HG03108 (cell line): ENCODE measurements around the gene CDC42EP3.

Experiments used
- ATAC-seq: cut with Tn5 transposase; IDR thresholded peaks from one replicate; pipeline ENCODE4 v1.9.1; 2021; ENCODE audit warnings: moderate library complexity; ENCODE audit not compliant: unreplicated experiment

The CDC42EP3 gene, protein sequence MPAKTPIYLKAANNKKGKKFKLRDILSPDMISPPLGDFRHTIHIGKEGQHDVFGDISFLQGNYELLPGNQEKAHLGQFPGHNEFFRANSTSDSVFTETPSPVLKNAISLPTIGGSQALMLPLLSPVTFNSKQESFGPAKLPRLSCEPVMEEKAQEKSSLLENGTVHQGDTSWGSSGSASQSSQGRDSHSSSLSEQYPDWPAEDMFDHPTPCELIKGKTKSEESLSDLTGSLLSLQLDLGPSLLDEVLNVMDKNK

GRCh38 chr2:37671009-37671815 is at the start of gene CDC42EP3:
CDC42EP3 (minus strand) TSS chr2:37671642; CDS start chr2:37646587, 25,055 bp downstream.
- ATAC-seq, result peak; percentile 37

DNA sequence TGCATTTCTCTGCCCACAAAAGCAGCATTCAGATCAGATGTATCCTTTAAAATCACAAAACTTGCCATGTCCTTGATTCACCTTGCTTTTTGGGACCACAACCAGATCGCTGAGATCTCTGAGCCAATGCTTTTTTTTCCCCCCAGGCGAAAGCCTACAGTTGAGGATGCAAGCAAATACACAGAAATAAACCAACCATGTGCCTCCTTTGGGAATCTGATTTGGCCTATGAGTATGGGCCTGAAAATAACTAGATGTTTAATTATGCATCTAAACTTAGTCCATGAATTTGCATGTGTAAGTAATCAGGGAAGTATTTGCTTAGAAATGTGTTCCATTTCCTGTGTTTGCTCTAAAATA is 49.7 kb upstream of the CDC42EP3 start:
- ATAC-seq, result no peak

GRCh38 chr2:37720533-37721200 is 49.2 kb upstream of the CDC42EP3 start:
- ATAC-seq, result no peak

DNA sequence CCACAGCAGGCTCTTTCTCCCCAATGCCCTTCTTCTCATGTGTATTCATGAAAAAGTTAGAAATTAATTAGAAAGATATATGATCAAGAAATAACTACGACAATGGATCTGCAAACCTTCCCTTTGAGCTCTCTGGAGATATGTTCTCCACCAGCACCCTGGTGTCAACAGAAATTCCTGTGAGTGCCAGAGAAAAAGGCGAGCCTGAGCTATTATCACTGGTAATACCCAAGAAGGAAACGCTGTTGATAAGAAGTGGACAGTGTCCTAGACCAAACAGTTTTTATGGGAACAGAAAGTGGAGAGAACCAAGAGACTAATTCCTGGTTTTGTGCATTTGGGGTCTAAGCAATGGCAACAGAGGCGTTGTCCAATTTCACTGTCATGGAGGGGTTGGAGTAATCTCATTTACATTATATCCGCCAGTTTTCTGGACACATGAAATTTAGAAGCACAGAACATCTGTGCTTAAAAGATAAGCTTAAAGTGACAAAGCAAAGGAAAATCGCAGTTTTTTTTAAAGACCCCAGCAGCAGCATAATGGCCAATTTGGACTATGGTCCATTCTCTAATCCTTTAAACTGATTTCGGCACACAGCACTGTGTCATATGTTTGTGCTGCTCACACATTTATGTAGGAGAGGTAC is 47.2 kb upstream of the CDC42EP3 start:
- no peak for ATAC-seq

DNA sequence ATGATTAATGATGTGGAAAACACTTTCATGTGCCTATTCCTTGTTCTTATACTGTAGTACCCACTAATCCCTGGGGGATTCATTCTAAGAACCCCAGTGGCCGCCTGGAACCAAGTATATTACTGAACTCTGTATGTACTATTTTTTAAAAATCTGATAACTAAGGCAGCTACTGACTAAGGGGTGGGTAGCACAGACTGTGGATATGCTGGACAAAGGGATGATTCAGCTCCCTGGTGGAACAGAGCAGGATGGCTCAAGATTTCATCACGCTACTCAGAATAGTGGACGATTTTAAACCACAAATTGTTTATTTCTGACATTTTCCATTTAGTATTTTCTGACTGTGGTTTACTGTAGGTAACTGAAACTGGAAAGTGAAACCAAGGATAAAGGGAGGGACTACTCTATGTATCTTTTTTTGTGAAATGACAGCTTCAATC is 41.8 kb upstream of the CDC42EP3 start:
- ATAC-seq, result no peak

DNA sequence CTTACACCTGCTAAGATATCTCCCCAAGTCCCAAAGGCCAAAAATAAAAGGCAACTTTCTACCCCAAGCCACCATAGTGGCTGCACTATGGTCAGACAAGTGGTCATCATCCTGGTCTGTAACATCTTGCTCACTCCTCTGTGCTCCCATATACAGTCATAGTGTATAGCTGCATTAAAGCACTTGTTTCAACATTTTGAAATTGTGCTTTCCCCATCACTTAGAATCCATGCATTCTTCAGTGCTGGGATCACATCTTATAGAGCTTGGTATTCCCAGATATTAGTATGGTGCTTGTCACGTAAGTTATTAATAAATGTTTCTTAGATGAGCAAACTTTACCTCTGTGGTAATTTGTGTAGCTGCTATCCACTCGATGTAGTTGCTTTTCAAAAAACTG is 40.4 kb upstream of the CDC42EP3 start:
- ATAC-seq, result no peak

- ATAC-seq, result peak; percentile 70
Measured at GRCh38 chr2:37711308-37711731, 39.9 kb upstream of the CDC42EP3 start.

GRCh38 chr2:37709111-37709510 is 37.7 kb upstream of the CDC42EP3 start:
- no peak for ATAC-seq

DNA sequence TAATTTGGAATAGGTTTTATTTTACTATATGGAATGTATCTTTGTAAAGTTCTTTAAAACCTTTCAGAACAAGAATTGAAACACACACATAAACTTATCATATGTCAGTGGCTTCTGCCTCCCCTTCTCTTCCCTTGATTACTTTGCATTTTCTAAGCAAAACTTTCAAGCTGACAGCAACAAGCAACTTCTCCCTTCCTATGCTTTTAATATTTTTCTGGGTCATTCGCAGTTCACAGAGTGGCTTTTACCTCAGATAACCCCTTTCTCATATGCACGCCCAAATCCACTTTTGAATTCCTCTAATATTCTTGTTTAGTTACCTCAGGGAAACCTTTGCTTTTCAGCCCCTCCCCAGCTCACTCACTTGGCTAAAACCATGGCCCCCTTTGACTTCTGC is 36.7 kb upstream of the CDC42EP3 start:
- no peak for ATAC-seq

GRCh38 chr2:37707393-37707792 is 36.0 kb upstream of the CDC42EP3 start:
- ATAC-seq, result no peak

- no peak for ATAC-seq
Measured at GRCh38 chr2:37706334-37707183, 35.1 kb upstream of the CDC42EP3 start.

DNA sequence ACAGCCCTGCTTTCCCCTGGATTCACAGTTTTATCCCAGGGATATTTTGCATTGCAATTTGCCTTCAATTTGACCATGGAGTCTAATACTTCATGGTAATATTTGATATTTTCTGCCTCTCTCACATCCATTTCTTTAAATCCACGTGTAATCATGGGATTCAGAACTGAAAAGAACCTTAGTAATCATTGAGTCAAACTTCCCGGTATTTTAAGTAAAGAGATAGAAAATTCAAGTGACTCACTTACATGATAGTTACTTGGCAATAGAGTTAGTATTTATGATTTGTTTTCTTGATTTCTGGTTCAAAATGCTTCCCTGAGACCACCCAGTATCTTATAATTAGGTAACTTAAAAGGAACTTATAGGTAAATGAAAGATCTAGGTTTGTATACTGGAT is 33.7 kb upstream of the CDC42EP3 start:
- no peak for ATAC-seq

GRCh38 chr2:37698931-37699481 is 27.6 kb upstream of the CDC42EP3 start:
- ATAC-seq, result no peak

DNA sequence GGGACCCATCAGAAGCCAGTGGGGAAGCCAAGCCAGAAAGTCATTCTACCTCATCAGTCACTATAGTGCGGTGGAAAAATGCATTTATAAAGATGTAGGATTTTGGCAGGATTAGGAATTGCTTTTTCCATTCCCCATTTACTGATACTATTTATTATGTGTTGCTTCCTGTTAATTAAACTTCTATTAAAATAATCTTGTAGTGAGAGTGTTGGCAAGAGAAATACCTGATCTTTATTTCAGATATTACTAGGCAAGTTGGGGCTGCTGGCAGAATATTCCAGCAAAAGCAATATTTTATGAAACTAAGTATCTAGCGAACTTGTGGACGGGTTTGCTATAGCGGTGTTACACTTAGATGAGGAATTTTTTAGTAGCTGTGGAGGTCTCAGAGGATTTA is 23.9 kb upstream of the CDC42EP3 start:
- no peak for ATAC-seq

DNA sequence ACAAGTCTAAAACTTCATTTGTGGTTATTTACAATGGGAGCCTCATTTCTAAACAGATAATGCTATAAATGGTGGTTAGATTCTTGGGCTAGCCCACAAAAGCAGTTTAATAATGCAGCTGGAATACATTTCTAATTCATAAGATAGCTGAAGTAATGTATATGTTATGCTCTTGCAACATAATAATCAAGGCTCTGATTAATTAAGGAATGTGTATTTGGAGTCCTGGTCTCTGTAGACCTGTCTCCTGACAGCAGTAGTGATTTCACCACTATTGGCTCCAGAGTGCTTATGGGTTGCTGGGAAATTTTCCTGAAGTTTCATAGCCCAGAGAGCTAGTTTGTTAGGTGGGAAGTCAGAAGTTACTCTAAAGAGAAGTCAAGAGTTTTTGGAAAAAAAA is 21.3 kb upstream of the CDC42EP3 start:
- ATAC-seq, result no peak

DNA sequence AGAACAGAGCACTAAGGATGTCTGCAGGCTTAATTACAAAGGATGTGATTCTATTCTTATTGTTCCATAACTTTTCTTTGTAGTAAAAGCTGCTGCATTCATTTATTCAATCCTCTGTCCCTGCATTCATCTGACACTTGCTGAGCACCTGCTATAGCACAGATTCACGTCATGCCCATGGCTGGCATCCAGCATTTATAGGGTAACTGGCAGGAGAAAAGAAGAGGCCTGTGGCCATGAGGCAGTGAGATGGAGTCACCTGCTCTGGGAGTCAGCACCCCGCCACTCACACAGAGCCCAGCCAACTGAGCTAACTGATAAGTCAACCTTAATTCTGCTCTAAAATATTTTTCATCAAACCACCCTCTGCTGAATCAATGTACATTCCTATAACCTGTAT is 18.3 kb upstream of the CDC42EP3 start:
- no peak for ATAC-seq

GRCh38 chr2:37688771-37689468 is 17.5 kb upstream of the CDC42EP3 start:
- no peak for ATAC-seq

GRCh38 chr2:37686792-37687526 is 15.5 kb upstream of the CDC42EP3 start:
- no peak for ATAC-seq

DNA sequence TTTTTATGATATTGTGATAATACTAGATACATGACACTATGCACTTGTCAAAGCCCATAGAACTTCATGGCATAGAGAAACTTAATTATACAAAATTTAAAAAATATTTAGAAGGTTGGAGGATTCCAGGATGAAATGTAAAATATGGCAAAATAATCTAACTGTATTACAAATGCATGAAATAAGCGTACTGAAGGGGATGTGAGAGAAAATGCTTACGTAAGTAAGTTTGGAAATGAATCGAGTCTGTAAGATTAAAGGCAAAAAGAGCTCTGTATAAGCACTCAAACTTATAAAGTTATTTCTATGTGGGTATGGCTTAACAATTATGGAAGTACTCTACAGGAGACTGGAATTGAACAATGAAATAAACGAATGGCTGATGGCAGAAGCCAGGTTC is 13.4 kb upstream of the CDC42EP3 start:
- no peak for ATAC-seq
